GM23338 (cell line): ENCODE measurements around the gene GH1. TPM values are rescaled to one million over a fixed set of nuclear protein-coding genes. Genes with fewer than 3 reads are reported as not detected.

Experiments used
- ATAC-seq: fragments of 200-7000 bp; cut with Tn5 transposase; 3 replicates; pipeline ENCODE4 v1.9.1; 2020
- DNase-seq: peaks from one replicate; pipeline ENCODE4 v3.0.0-alpha.2; 2015; ENCODE audit warnings: low spot score
- H2AFZ ChIP-seq: fragments of 200-600 bp; sonication (generic); 2 replicates; pipeline ENCODE4 v1.8.0; 2016; ENCODE audit warnings: antibody characterized with exemption, mild to moderate bottlenecking, moderate library complexity
- H3F3A ChIP-seq: fragments of 200-600 bp; sonication (generic); replicated peaks from 2 replicates; pipeline ENCODE4 v1.8.0; 2017; ENCODE audit warnings: antibody characterized with exemption, mixed run types, low read depth
- H3K27ac ChIP-seq: fragments of 200-600 bp; sonication (generic); 2 replicates; pipeline ENCODE4 v1.6.1; 2016; ENCODE audit warnings: low read depth
- H3K27me3 ChIP-seq: fragments of 200-600 bp; sonication (generic); 2 replicates; pipeline ENCODE4 v1.8.0; 2016; ENCODE audit warnings: mild to moderate bottlenecking, mixed run types, moderate library complexity; ENCODE audit not compliant: insufficient read depth
- H3K36me3 ChIP-seq: fragments of 200-600 bp; sonication (generic); 2 replicates; pipeline ENCODE4 v1.8.0; 2016; ENCODE audit warnings: mild to moderate bottlenecking; ENCODE audit not compliant: insufficient read depth
- H3K4me1 ChIP-seq: fragments of 200-600 bp; sonication (generic); 2 replicates; pipeline ENCODE4 v1.8.0; 2016; ENCODE audit warnings: mild to moderate bottlenecking, moderate library complexity; ENCODE audit not compliant: insufficient read depth
- H3K4me2 ChIP-seq: fragments of 200-600 bp; sonication (generic); 2 replicates; pipeline ENCODE4 v1.7.1; 2017; ENCODE audit warnings: mixed run types
- H3K4me3 ChIP-seq: fragments of 200-600 bp; sonication (generic); 2 replicates; pipeline ENCODE4 v1.6.1; 2016; ENCODE audit warnings: mixed run types
- H3K79me2 ChIP-seq: fragments of 200-600 bp; sonication (generic); replicated peaks from 2 replicates; pipeline ENCODE4 v1.8.0; 2017; ENCODE audit warnings: mild to moderate bottlenecking; ENCODE audit not compliant: insufficient read depth
- H3K9me2 ChIP-seq: fragments of 200-600 bp; sonication (generic); 2 replicates; pipeline ENCODE4 v1.8.0; 2017; ENCODE audit not compliant: insufficient read depth
- H4K20me1 ChIP-seq: fragments of 200-600 bp; sonication (generic); replicated peaks from 2 replicates; pipeline ENCODE4 v1.8.0; 2017; ENCODE audit warnings: mild to moderate bottlenecking; ENCODE audit not compliant: insufficient read depth
- H3K27ac Mint-ChIP-seq: 2 replicates; pipeline ENCODE4 v1.8.0; 2020; ENCODE audit warnings: inconsistent platforms, mild to moderate bottlenecking, moderate library complexity, mixed read lengths
- H3K27me3 Mint-ChIP-seq: 3 replicates; pipeline ENCODE4 v1.8.0; 2022; ENCODE audit warnings: low read depth, mild to moderate bottlenecking, moderate library complexity, mixed read lengths, inconsistent platforms; ENCODE audit not compliant: insufficient read depth, poor library complexity
- H3K36me3 Mint-ChIP-seq: 3 replicates; pipeline ENCODE4 v1.8.0; 2021; ENCODE audit warnings: low read depth, mild to moderate bottlenecking, inconsistent platforms, moderate library complexity, mixed read lengths
- H3K4me1 Mint-ChIP-seq: 3 replicates; pipeline ENCODE4 v1.8.0; 2020; ENCODE audit warnings: mild to moderate bottlenecking, inconsistent platforms, mixed read lengths
- H3K4me3 Mint-ChIP-seq: 3 replicates; pipeline ENCODE4 v1.8.0; 2021; ENCODE audit warnings: moderate library complexity, mild to moderate bottlenecking, inconsistent platforms, mixed read lengths
- H3K9me3 Mint-ChIP-seq: 3 replicates; pipeline ENCODE4 v1.8.0; 2020; ENCODE audit warnings: moderate library complexity, mild to moderate bottlenecking, inconsistent platforms, mixed read lengths
- CREB1 ChIP-seq: fragments of 250-450 bp; sonication (Bioruptor Pico); IDR thresholded peaks from 2 replicates; pipeline ENCODE4 v1.5.0; 2020; ENCODE audit warnings: low read depth, mild to moderate bottlenecking, moderate library complexity
- CTCF ChIP-seq, 2 experiments: fragments of 200-600 bp in 1 of 2; sonication (generic) in 1 of 2; conservative IDR thresholded peaks; 2 replicates each; pipeline versions ENCODE4 v1.5.1 to v1.6.1; 2016 to 2017; ENCODE audit warnings: antibody characterized with exemption in 2 of 2, low read depth in 2 of 2, mild to moderate bottlenecking in 2 of 2, moderate library complexity in 1 of 2
- EZH2phosphoT487 ChIP-seq: fragments of 200-600 bp; sonication (generic); IDR thresholded peaks from one replicate; pipeline ENCODE4 v1.8.1; 2018; ENCODE audit warnings: antibody characterized with exemption; ENCODE audit not compliant: unreplicated experiment
- NANOG ChIP-seq: IDR thresholded peaks from 2 replicates; pipeline ENCODE4 v1.6.1; 2016; ENCODE audit warnings: antibody characterized with exemption, borderline replicate concordance
- REST ChIP-seq: IDR thresholded peaks from one replicate; pipeline ENCODE4 v1.6.1; 2018; ENCODE audit warnings: antibody characterized with exemption; ENCODE audit not compliant: unreplicated experiment
- ZNF331 ChIP-seq: fragments of 250-450 bp; sonication (Bioruptor Pico); IDR thresholded peaks from 2 replicates; pipeline ENCODE4 v1.5.0; 2020; ENCODE audit warnings: low read depth, mild to moderate bottlenecking, moderate library complexity
- ZNF462 ChIP-seq: fragments of 250-450 bp; sonication (Bioruptor Pico); IDR thresholded peaks from 2 replicates; pipeline ENCODE4 v1.5.0; 2020; ENCODE audit warnings: mild to moderate bottlenecking, moderate library complexity
- polyA plus RNA-seq: library from polyadenylated mRNA; unstranded; fragments of >200 nt; fragmentation: Nextera tagmentation; extraction: Ambion mirVana; gene quantifications from 2 replicates; pipeline ENCODE4 v1.2.1, GENCODE V29; 2016
- total RNA-seq: library from RNA; depleted of rRNA; stranded (reverse); fragments of >200 nt; shearing (Covaris generic); gene quantifications from 2 replicates; pipeline ENCODE4 v1.2.3, GENCODE V29; 2014
- TF ChIP-seq, protein P1 (sequence below): IDR thresholded peaks from 2 replicates; pipeline ENCODE4 v1.6.1; 2016; ENCODE audit warnings: antibody characterized with exemption

Gene GH1
- total and polyA plus RNA-seq, 2 experiments from 2014 or later: 0.57 TPM; not detected in 1

GRCh38 chr17:63949576-63950250 is 31.1 kb upstream of the GH1 start (continued):
- TF ChIP-seq REST: no peak
- no peak for TF ChIP-seq CTCF (conservative IDR thresholded peaks at IDR 0.05; ENCODE audit: low read depth in 2 of 2)
- TF ChIP-seq ZNF331 (CRISPR knock-in tag): no peak
- TF ChIP-seq NANOG: no peak
- TF ChIP-seq, protein P1, sequence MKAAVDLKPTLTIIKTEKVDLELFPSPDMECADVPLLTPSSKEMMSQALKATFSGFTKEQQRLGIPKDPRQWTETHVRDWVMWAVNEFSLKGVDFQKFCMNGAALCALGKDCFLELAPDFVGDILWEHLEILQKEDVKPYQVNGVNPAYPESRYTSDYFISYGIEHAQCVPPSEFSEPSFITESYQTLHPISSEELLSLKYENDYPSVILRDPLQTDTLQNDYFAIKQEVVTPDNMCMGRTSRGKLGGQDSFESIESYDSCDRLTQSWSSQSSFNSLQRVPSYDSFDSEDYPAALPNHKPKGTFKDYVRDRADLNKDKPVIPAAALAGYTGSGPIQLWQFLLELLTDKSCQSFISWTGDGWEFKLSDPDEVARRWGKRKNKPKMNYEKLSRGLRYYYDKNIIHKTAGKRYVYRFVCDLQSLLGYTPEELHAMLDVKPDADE: no peak

DNA sequence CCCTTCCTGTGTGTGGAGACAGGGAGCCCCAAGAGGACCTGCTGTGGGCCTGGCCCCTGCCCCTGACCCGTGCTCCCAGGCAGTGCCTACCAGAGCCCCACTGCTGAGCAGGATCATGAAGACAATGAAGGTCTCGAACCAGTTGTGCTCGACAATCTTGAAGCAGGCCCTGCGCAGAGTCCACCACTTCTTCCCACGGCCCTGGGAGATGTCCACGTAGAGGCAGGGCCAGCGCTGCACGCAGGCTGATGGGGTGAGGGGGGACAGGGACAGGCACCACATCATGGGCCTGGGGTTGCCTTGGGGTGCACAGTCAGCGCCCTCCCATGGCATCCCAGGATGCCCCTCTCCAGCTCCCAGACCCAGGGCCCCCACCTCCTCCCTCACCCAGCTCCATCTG is 29.9 kb upstream of the GH1 start:
- no peak overlapping the region for H3K27ac Mint-ChIP-seq
- H3K36me3 Mint-ChIP-seq: peaks cover 6% of the 10 kb centered on the region; the same call in 2 of the 3 replicates
- Histone ChIP-seq H3K9me2 (no peaks in the 10 kb centered on the region), H3K4me2 (no peak overlapping the region), H2AFZ (no peak overlapping the region), H3F3A (no peaks in the 10 kb centered on the region), H3K79me2 (no peaks in the 10 kb centered on the region), H3K27me3 (no peaks in the 10 kb centered on the region), H4K20me1 (no peaks in the 10 kb centered on the region), H3K4me3 (no peak overlapping the region), H3K36me3 (no peaks in the 10 kb centered on the region), H3K27ac (no peak overlapping the region), H3K4me1 (no peaks in the 10 kb centered on the region)
- no peak for DNase-seq
- peaks cover 1% of the 10 kb centered on the region for H3K27me3 Mint-ChIP-seq
- no peak overlapping the region for H3K4me3 Mint-ChIP-seq
- ATAC-seq: no peak
- no peaks in the 10 kb centered on the region for H3K9me3 Mint-ChIP-seq
- H3K4me1 Mint-ChIP-seq: peaks cover 2% of the 10 kb centered on the region; the same call in 1 of the 3 replicates
- no peak for TF ChIP-seq NANOG
- no peak for TF ChIP-seq CREB1 (CRISPR knock-in tag)
- TF ChIP-seq EZH2phosphoT487: no peak
- TF ChIP-seq ZNF462: no peak
